GM18520 (cell line): ENCODE data around the gene EEF1AKMT2.
"Not testable (repeated sequence)": the region's sequence is repeated elsewhere in the genome, so short reads cannot be mapped to it uniquely, and the experiment has no call there.

ENCODE experiments used
- ATAC-seq: cut with Tn5 transposase; IDR thresholded peaks from one replicate; pipeline ENCODE4 v1.9.1; 2021; ENCODE audit not compliant: unreplicated experiment

Gene EEF1AKMT2

GRCh38 chr10:124791547-124792348, at the start of gene EEF1AKMT2:
Gene EEF1AKMT2 (minus strand): TSS chr10:124791887. CDS start chr10:124791833, 54 bp downstream.
- peak; percentile 86 for ATAC-seq

GRCh38 chr10:124837687-124838086, 46.0 kb upstream of the EEF1AKMT2 start:
- no peak for ATAC-seq

GRCh38 chr10:124831116-124831515, 39.4 kb upstream of the EEF1AKMT2 start:
- no peak for ATAC-seq

- ATAC-seq, result no peak
Observed at GRCh38 chr10:124830445-124830844, 38.8 kb upstream of the EEF1AKMT2 start.

- no peak for ATAC-seq
Observed at GRCh38 chr10:124829447-124830115, 37.9 kb upstream of the EEF1AKMT2 start.

GRCh38 chr10:124827474-124827873, 35.8 kb upstream of the EEF1AKMT2 start:
- ATAC-seq, result no peak

GRCh38 chr10:124826262-124826661, 34.6 kb upstream of the EEF1AKMT2 start:
- ATAC-seq, result no peak

GRCh38 chr10:124825702-124826101, 34.0 kb upstream of the EEF1AKMT2 start:
- ATAC-seq, result no peak

- ATAC-seq, result not testable (repeated sequence)
Observed at GRCh38 chr10:124824932-124825331, 33.2 kb upstream of the EEF1AKMT2 start.

GRCh38 chr10:124824507-124824906, 32.8 kb upstream of the EEF1AKMT2 start:
- no peak for ATAC-seq

- ATAC-seq, result no peak
Observed at GRCh38 chr10:124821520-124821919, 29.8 kb upstream of the EEF1AKMT2 start.

- no peak for ATAC-seq
Observed at GRCh38 chr10:124820121-124820520, 28.4 kb upstream of the EEF1AKMT2 start.

GRCh38 chr10:124802313-124802675, 10.6 kb upstream of the EEF1AKMT2 start:
- no peak for ATAC-seq

GRCh38 chr10:124799211-124799610, 7.5 kb upstream of the EEF1AKMT2 start:
- no peak for ATAC-seq

GRCh38 chr10:124798781-124799180, 7.1 kb upstream of the EEF1AKMT2 start:
- no peak for ATAC-seq

GRCh38 chr10:124798364-124798763, 6.7 kb upstream of the EEF1AKMT2 start:
- no peak for ATAC-seq

- ATAC-seq, result no peak
Observed at GRCh38 chr10:124792998-124793352, 1.3 kb upstream of the EEF1AKMT2 start.

GRCh38 chr10:124782900-124783299, 8.8 kb downstream of the EEF1AKMT2 start:
- ATAC-seq, result not testable (repeated sequence)

GRCh38 chr10:124768791-124769190, 22.9 kb downstream of the EEF1AKMT2 start:
- ATAC-seq, result no peak

- no peak for ATAC-seq
Observed at GRCh38 chr10:124765256-124765655, 26.4 kb downstream of the EEF1AKMT2 start.

GRCh38 chr10:124763267-124763666, 28.4 kb downstream of the EEF1AKMT2 start:
- ATAC-seq, result no peak

- no peak for ATAC-seq
Observed at GRCh38 chr10:124762281-124762680, 29.4 kb downstream of the EEF1AKMT2 start.
